Measurements from ENCODE around the gene SAP30L. TPM values are rescaled to one million over a fixed set of nuclear protein-coding genes. Genes with fewer than 3 reads are reported as not detected.

SAP30L gene
- total RNA-seq, 1 experiment from 2014 or later = 32.5 TPM

- ChIA-PET CTCF (no interaction called here), POLR2A (no interaction called here)
- Mint-ChIP-seq H3K27me3 (ENCODE audit: insufficient read depth, unreplicated experiment) (no peaks in the 10 kb centered on the region), H3K9me3 (ENCODE audit: unreplicated experiment) (no peaks in the 10 kb centered on the region), H3K36me3 (ENCODE audit: insufficient read depth, unreplicated experiment) (peaks cover 10% of the 10 kb centered on the region), H3K4me3 (ENCODE audit: unreplicated experiment) (no peak overlapping the region), H3K27ac (ENCODE audit: unreplicated experiment) (no peak overlapping the region), H3K4me1 (ENCODE audit: low read depth, unreplicated experiment) (peaks cover 8% of the 10 kb centered on the region)
- intact Hi-C loops (cut with micrococcal nuclease; ENCODE audit: unreplicated experiment) = no loop called here
- TF ChIP-seq CTCF (IDR thresholded peaks at IDR 0.05; ENCODE audit: insufficient read depth in 1 of 2, low read depth in 1 of 2, low read length in 1 of 2, severe bottlenecking in 1 of 2, unreplicated experiment in 1 of 2) = no peak
- DNase-seq = no peak
- Histone ChIP-seq H3K36me3 (ENCODE audit: control insufficient read depth, insufficient read depth, low read length) (no peaks in the 10 kb centered on the region), H3K4me3 (ENCODE audit: low read depth, low read length) (no peak overlapping the region), H3K4me1 (no peaks in the 10 kb centered on the region; the same call in 1 of the 2 replicates), H3K27me3 (replicated peaks; ENCODE audit: control insufficient read depth, insufficient read depth, low read length) (no peaks in the 10 kb centered on the region), H3K9me3 (no peaks in the 10 kb centered on the region)
- no TSS peak for BruUV-seq (replicated peaks)
These were observed 32.9 kb upstream of the SAP30L start for GRCh38 chr5:154412925-154413324.

- Mint-ChIP-seq H3K4me1 (ENCODE audit: low read depth, unreplicated experiment) (no peaks in the 10 kb centered on the region), H3K27me3 (ENCODE audit: insufficient read depth, unreplicated experiment) (no peaks in the 10 kb centered on the region), H3K4me3 (ENCODE audit: unreplicated experiment) (no peak overlapping the region), H3K9me3 (ENCODE audit: unreplicated experiment) (no peaks in the 10 kb centered on the region), H3K27ac (ENCODE audit: unreplicated experiment) (no peak overlapping the region), H3K36me3 (ENCODE audit: insufficient read depth, unreplicated experiment) (peaks cover 15% of the 10 kb centered on the region)
- no peaks in the 10 kb centered on the region for H3K36me3 ChIP-seq (ENCODE audit: control insufficient read depth, insufficient read depth, low read length)
- ChIA-PET CTCF (interaction anchor here (1.0 kb wide), 1 partner anchor 10 kb away, joined by 3 read pairs; no protein-coding TSS in a partner anchor), POLR2A (no interaction called here)
- H3K4me1 ChIP-seq = no peaks in the 10 kb centered on the region
- TF ChIP-seq CTCF (IDR thresholded peaks at IDR 0.05; ENCODE audit: insufficient read depth in 1 of 2, low read depth in 1 of 2, low read length in 1 of 2, severe bottlenecking in 1 of 2, unreplicated experiment in 1 of 2) = no peak
- no peak for DNase-seq
- no peaks in the 10 kb centered on the region for H3K27me3 ChIP-seq (replicated peaks; ENCODE audit: control insufficient read depth, insufficient read depth, low read length)
- intact Hi-C loops (cut with micrococcal nuclease; ENCODE audit: unreplicated experiment) = no loop called here
- no peaks in the 10 kb centered on the region for H3K9me3 ChIP-seq
- H3K4me3 ChIP-seq (ENCODE audit: low read depth, low read length) = no peak overlapping the region
- no TSS peak for BruUV-seq (replicated peaks)
These were observed 30.7 kb upstream of the SAP30L start for GRCh38 chr5:154415114-154415513.

- Mint-ChIP-seq H3K9me3 (ENCODE audit: unreplicated experiment) (no peaks in the 10 kb centered on the region), H3K27ac (ENCODE audit: unreplicated experiment) (peak overlapping the region; percentile 26), H3K4me1 (ENCODE audit: low read depth, unreplicated experiment) (no peaks in the 10 kb centered on the region), H3K4me3 (ENCODE audit: unreplicated experiment) (no peak overlapping the region), H3K27me3 (ENCODE audit: insufficient read depth, unreplicated experiment) (no peaks in the 10 kb centered on the region), H3K36me3 (ENCODE audit: insufficient read depth, unreplicated experiment) (peaks cover 15% of the 10 kb centered on the region)
- no peak for TF ChIP-seq CTCF (IDR thresholded peaks at IDR 0.05; ENCODE audit: insufficient read depth in 1 of 2, low read depth in 1 of 2, low read length in 1 of 2, severe bottlenecking in 1 of 2, unreplicated experiment in 1 of 2)
- CTCF ChIA-PET = no interaction called here
- intact Hi-C loops (cut with micrococcal nuclease; ENCODE audit: unreplicated experiment) = no loop called here
- no TSS peak for BruUV-seq (replicated peaks)
- no peaks in the 10 kb centered on the region for H3K27me3 ChIP-seq (replicated peaks; ENCODE audit: control insufficient read depth, insufficient read depth, low read length)
- H3K4me1 ChIP-seq = no peaks in the 10 kb centered on the region
- no peaks in the 10 kb centered on the region for H3K36me3 ChIP-seq (ENCODE audit: control insufficient read depth, insufficient read depth, low read length)
- no peak for DNase-seq
- H3K4me3 ChIP-seq (ENCODE audit: low read depth, low read length) = no peak overlapping the region
- H3K9me3 ChIP-seq = no peaks in the 10 kb centered on the region
- POLR2A ChIA-PET = no interaction called here
These were observed 27.4 kb upstream of the SAP30L start for GRCh38 chr5:154418344-154418820.

Data from Caco-2 (cell line).